K562 (cell line): ENCODE data around the gene HSF2BP. TPM values are rescaled to one million over a fixed set of nuclear protein-coding genes. Genes with fewer than 3 reads are reported as not detected.

ENCODE experiments used
- ATF6 ChIP-seq: sonication (generic); formaldehyde crosslinking; IDR thresholded peaks from 2 replicates; pipeline ENCODE4 v1.4.0; 2020; ENCODE audit warnings: mild to moderate bottlenecking, missing genetic modification reagents
- BRD9 ChIP-seq: fragments of 450-650 bp; IDR thresholded peaks from 2 replicates; pipeline ENCODE4 v1.6.1; 2018; ENCODE audit warnings: low read depth; ENCODE audit not compliant: partially characterized antibody
- CHD2 ChIP-seq: IDR thresholded peaks from 2 replicates; pipeline ENCODE4 v1.6.1; 2011; ENCODE audit warnings: low read depth, low read length
- DMBX1 ChIP-seq: fragments of 250-450 bp; sonication (Bioruptor Pico); IDR thresholded peaks from 2 replicates; pipeline ENCODE4 v1.8.0; 2022; ENCODE audit warnings: inconsistent platforms, mild to moderate bottlenecking, moderate library complexity, borderline replicate concordance
- E2F3 ChIP-seq: fragments of 250-450 bp; sonication (Bioruptor Pico); IDR thresholded peaks from 2 replicates; pipeline ENCODE4 v1.4.0; 2020; ENCODE audit warnings: mild to moderate bottlenecking
- ETS1 ChIP-seq: conservative IDR thresholded peaks from 2 replicates; pipeline ENCODE4 v1.6.1; 2011; ENCODE audit warnings: low read depth, mild to moderate bottlenecking, low read length; ENCODE audit not compliant: control insufficient read depth
- FOXA3 ChIP-seq, 2 experiments: fragments of 450-650 bp in 1 of 2; sonication (generic) in 1 of 2; formaldehyde crosslinking; IDR thresholded peaks in 1 of 2; conservative IDR thresholded peaks in 1 of 2; 2 replicates each; pipeline versions ENCODE4 v1.4.0 to v1.8.0; 2020 to 2022; ENCODE audit warnings: mild to moderate bottlenecking in 2 of 2, missing genetic modification reagents in 1 of 2
- GTF2E2 ChIP-seq: fragments of 200-800 bp; sonication (Bioruptor generic); IDR thresholded peaks from 2 replicates; pipeline ENCODE4 v1.6.1; 2016; ENCODE audit warnings: missing genetic modification characterization, missing compliant biosample characterization
- HNRNPL ChIP-seq: fragments of 200-400 bp; formaldehyde crosslinking; IDR thresholded peaks from 2 replicates; pipeline ENCODE4 v1.6.1; 2017; ENCODE audit warnings: low read depth, mild to moderate bottlenecking, low read length
- MECOM ChIP-seq: fragments of 250-450 bp; sonication (Bioruptor Pico); IDR thresholded peaks from 2 replicates; pipeline ENCODE4 v1.8.0; 2022; ENCODE audit warnings: inconsistent platforms
- NONO ChIP-seq, 2 experiments: fragments of 200-400 bp in 1 of 2; fragments of 450-650 bp in 1 of 2; formaldehyde crosslinking in 1 of 2; IDR thresholded peaks; 2 replicates each; pipeline ENCODE4 v1.6.1; 2017; ENCODE audit warnings: low read depth in 2 of 2, mild to moderate bottlenecking in 2 of 2, moderate library complexity in 2 of 2, low read length in 1 of 2
- RBFOX2 ChIP-seq: fragments of 200-400 bp; formaldehyde crosslinking; IDR thresholded peaks from 2 replicates; pipeline ENCODE4 v1.6.1; 2017; ENCODE audit warnings: low read depth, mild to moderate bottlenecking, low read length, moderate library complexity
- RBM25 ChIP-seq: fragments of 200-400 bp; formaldehyde crosslinking; IDR thresholded peaks from 2 replicates; pipeline ENCODE4 v1.6.1; 2018; ENCODE audit warnings: low read length, low read depth, moderate library complexity; ENCODE audit not compliant: severe bottlenecking
- RFX7 ChIP-seq: fragments of 250-450 bp; sonication (Bioruptor Pico); IDR thresholded peaks from 2 replicates; pipeline ENCODE4 v1.5.1; 2021; ENCODE audit warnings: mild to moderate bottlenecking
- SMAD4 ChIP-seq: fragments of 250-450 bp; sonication (Bioruptor Pico); conservative IDR thresholded peaks from 2 replicates; pipeline ENCODE4 v1.8.0; 2021; ENCODE audit warnings: inconsistent platforms, mild to moderate bottlenecking, moderate library complexity
- SUPT5H ChIP-seq: fragments of 450-650 bp; IDR thresholded peaks from 2 replicates; pipeline ENCODE4 v1.6.1; 2016
- TCF15 ChIP-seq: fragments of 250-450 bp; sonication (Bioruptor Pico); IDR thresholded peaks from 2 replicates; pipeline ENCODE4 v1.8.0; 2022; ENCODE audit warnings: moderate library complexity, mild to moderate bottlenecking, inconsistent platforms
- TCF7L2 ChIP-seq: fragments of 150-350 bp; IDR thresholded peaks from 2 replicates; pipeline ENCODE4 v1.6.1; 2016; ENCODE audit warnings: low read depth, mild to moderate bottlenecking, low read length, moderate library complexity
- TEAD1 ChIP-seq, 2 experiments: fragments of 450-650 bp in 1 of 2; sonication (generic) in 1 of 2; formaldehyde crosslinking; IDR thresholded peaks; 2 replicates each; pipeline versions ENCODE4 v1.4.0 to v1.8.0; 2020 to 2022; ENCODE audit warnings: mild to moderate bottlenecking in 2 of 2, missing genetic modification reagents in 1 of 2
- XRCC3 ChIP-seq: fragments of 450-650 bp; IDR thresholded peaks from 2 replicates; pipeline ENCODE4 v1.6.1; 2017; ENCODE audit warnings: mild to moderate bottlenecking, moderate library complexity
- ZFP36 ChIP-seq: fragments of 150-350 bp; IDR thresholded peaks from 2 replicates; pipeline ENCODE4 v1.6.1; 2018; ENCODE audit warnings: low read length, low read depth; ENCODE audit not compliant: partially characterized antibody
- ZNF140 ChIP-seq: fragments of 250-450 bp; sonication (Bioruptor Pico); IDR thresholded peaks from 2 replicates; pipeline ENCODE4 v1.8.0; 2021; ENCODE audit warnings: moderate library complexity, mild to moderate bottlenecking, inconsistent platforms
- ZNF668 ChIP-seq: fragments of 250-450 bp; sonication (Bioruptor Pico); IDR thresholded peaks from 2 replicates; pipeline ENCODE4 v1.8.0; 2022; ENCODE audit warnings: mild to moderate bottlenecking, inconsistent platforms
- polyA plus RNA-seq, 8 experiments: library from polyadenylated mRNA; depleted of rRNA in 4 of 8; stranded (reverse) in 5 of 8; unstranded in 3 of 8; fragments of >200 nt; fragmentation: Nextera tagmentation in 2 of 8; fragmentation: Illumina TruSeq in 1 of 8; extraction: Ambion mirVana in 2 of 8; extraction: Trizol in 1 of 8; gene quantifications; 2 replicates each; pipeline versions ENCODE4 v1.2.1 to v1.2.3, GENCODE V29; 2011 to 2014; ENCODE audit warnings: inconsistent platforms in 1 of 8, missing spikeins in 1 of 8
- total RNA-seq, 7 experiments: library from RNA; depleted of rRNA in 6 of 7; stranded (reverse); fragments of >200 nt in 6 of 7; fragmentation: Illumina TruSeq in 2 of 7; extraction: Trizol in 2 of 7; gene quantifications; 2 replicates each; pipeline versions ENCODE4 v1.2.1 to v1.2.3, GENCODE V29; 2011 to 2021; ENCODE audit warnings: low replicate concordance in 1 of 7
- TF ChIP-seq, protein P1 (sequence below): sonication (generic); formaldehyde crosslinking; IDR thresholded peaks from 2 replicates; pipeline ENCODE4 v1.8.0; 2022; ENCODE audit warnings: mild to moderate bottlenecking, missing genetic modification reagents

HSF2BP gene
- total and polyA plus RNA-seq, 9 of the 15 experiments (the other 6 are each of a cell fraction or from before 2014, with no cell fraction given) = 0.04 to 0.57 (median 0.20) TPM; not detected in 2

DNA sequence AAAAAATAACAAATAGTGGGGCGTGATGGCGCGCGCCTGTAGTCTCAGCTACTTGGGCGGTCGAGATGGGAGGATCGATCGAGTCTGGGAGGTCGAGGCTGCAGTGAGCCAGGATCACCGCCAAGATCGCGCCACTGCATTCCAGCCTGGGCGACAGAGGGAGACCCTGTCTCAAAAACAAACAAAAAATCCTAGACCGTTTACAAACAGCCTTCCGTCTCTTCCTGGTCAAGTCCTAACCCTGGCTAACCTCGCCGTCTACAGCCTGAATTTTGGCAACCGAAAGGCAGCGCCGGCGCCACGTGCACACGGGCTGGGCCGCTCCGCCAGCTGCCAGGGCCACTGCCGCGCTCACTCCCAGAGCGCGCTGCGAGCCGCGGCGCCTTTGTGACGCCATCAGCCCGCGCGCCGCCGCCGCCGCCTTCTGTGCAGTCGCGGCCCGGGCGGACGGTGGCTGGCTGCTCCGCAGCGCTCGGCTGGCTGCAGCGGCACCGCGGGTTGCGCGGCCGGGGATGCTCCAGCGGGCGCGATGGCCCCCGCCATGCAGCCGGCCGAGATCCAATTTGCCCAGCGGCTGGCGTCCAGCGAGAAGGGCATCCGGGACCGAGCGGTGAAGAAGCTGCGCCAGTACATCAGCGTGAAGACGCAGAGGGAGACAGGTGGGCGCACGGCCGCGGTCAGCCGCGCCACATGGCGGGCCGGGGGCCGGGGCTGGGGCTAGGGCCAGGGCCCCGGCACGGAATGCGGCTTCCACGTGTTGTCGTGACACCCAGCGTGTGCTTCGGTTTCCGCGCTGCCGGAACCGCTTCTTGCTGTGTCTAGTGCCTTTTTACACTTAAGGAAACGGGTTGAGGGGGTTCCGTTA lies at the start of gene HSF2BP, which contains the start of gene RRP1B (continued):
- TF ChIP-seq ATF6 (CRISPR knock-in tag) = peak; percentile 91; the same call in 1 of the 2 replicates
- no peak for TF ChIP-seq HNRNPL
- peak in 1 of 2 experiments; percentile 87; a peak in 2 of 4 replicates for TF ChIP-seq FOXA3 (CRISPR knock-in tag; conservative IDR thresholded peaks at IDR 0.05 in 1 of 2, IDR thresholded peaks at IDR 0.05 in 1 of 2)
- no peak for TF ChIP-seq ZFP36
- peak; percentile 95 for TF ChIP-seq SMAD4 (CRISPR knock-in tag)
- no peak for TF ChIP-seq XRCC3
- peak; percentile 94 for TF ChIP-seq E2F3
- TF ChIP-seq NONO (IDR thresholded peaks at IDR 0.05; ENCODE audit: low read depth in 2 of 2, low read length in 1 of 2) = peak; percentile 66 to 91; a peak in 3 of 4 replicates
- TF ChIP-seq RBFOX2 = peak; percentile 98
- TF ChIP-seq GTF2E2 (tag) = peak; percentile 69; the same call in 1 of the 2 replicates
- TF ChIP-seq, protein P1, sequence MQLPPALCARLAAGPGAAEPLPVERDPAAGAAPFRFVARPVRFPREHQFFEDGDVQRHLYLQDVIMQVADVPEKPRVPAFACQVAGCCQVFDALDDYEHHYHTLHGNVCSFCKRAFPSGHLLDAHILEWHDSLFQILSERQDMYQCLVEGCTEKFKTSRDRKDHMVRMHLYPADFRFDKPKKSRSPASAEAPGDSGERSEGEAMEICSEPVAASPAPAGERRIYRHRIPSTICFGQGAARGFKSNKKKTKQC = peak; percentile 99
- TF ChIP-seq RBM25 = peak; percentile 49
- peak; percentile 78 for TF ChIP-seq SUPT5H
- peak; percentile 56 for TF ChIP-seq MECOM
- peak; percentile 61; the same call in 1 of the 2 replicates for TF ChIP-seq RFX7
- TF ChIP-seq BRD9 = peak; percentile 35
- TF ChIP-seq ETS1 = peak; percentile 91
- no peak for TF ChIP-seq ZNF140 (CRISPR knock-in tag)
- peak; percentile 51 to 99; a peak in 3 of 4 replicates for TF ChIP-seq TEAD1 (CRISPR knock-in tag; IDR thresholded peaks at IDR 0.05)
- TF ChIP-seq TCF15 (CRISPR knock-in tag) = no peak
- peak; percentile 82 for TF ChIP-seq ZNF668 (CRISPR knock-in tag)
- peak; percentile 13; the same call in 1 of the 2 replicates for TF ChIP-seq CHD2
- peak; percentile 29; the same call in 1 of the 2 replicates for TF ChIP-seq TCF7L2
- peak; percentile 91 for TF ChIP-seq DMBX1 (CRISPR knock-in tag)
